ENCODE measurements around the gene WFDC10B. TPM values are rescaled to one million over a fixed set of nuclear protein-coding genes. Genes with fewer than 3 reads are reported as not detected.
"Not testable (repeated sequence)": the region's sequence is repeated elsewhere in the genome, so short reads cannot be mapped to it uniquely, and the experiment has no call there.

The WFDC10B gene
- total RNA-seq, 1 experiment from 2014 or later = not detected

DNA sequence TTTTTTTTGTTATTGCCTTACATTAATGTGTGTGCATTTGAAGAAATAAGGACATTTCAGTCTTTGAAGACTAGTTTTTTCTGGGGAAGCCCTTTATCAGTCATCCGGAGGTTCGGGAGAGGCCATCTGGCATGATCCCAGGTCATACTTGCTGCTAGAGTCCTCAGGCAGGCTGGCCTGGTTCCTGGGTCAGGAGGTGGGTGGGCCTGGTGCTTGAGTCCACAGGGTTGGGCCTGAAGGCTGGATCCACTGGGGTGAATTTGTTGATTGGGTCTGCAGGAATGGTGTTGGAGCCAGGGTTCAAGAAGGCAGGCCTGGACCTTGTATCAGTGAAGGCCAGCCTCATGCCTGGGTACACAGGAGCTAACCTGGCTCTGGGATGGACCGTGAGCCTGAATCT, 57.9 kb downstream of the WFDC10B start:
- Histone ChIP-seq H3K27me3 (ENCODE audit: control insufficient read depth, insufficient read depth, low read length) (peaks cover 2% of the 10 kb centered on the region; the same call in 1 of the 2 replicates), H3K9me3 (ENCODE audit: control insufficient read depth, insufficient read depth, low read depth, low read length) (no peaks in the 10 kb centered on the region), H3K27ac (ENCODE audit: low read length) (no peak overlapping the region), H3K36me3 (ENCODE audit: control insufficient read depth, insufficient read depth, low read length) (no peaks in the 10 kb centered on the region), H3K4me1 (ENCODE audit: control insufficient read depth, insufficient read depth, low read length) (no peaks in the 10 kb centered on the region), H3K4me3 (ENCODE audit: low read depth in 2 of 2, low read length in 2 of 2) (no peak overlapping the region)
- intact Hi-C loops (cut with micrococcal nuclease; ENCODE audit: unreplicated experiment) (no loop called here), in situ Hi-C loops (cut with HindIII; ENCODE audit: low pct_unique_long_range_greater_than_20kb, low sequenced_read_pairs) (no loop called here)
- TF ChIP-seq, protein P1, sequence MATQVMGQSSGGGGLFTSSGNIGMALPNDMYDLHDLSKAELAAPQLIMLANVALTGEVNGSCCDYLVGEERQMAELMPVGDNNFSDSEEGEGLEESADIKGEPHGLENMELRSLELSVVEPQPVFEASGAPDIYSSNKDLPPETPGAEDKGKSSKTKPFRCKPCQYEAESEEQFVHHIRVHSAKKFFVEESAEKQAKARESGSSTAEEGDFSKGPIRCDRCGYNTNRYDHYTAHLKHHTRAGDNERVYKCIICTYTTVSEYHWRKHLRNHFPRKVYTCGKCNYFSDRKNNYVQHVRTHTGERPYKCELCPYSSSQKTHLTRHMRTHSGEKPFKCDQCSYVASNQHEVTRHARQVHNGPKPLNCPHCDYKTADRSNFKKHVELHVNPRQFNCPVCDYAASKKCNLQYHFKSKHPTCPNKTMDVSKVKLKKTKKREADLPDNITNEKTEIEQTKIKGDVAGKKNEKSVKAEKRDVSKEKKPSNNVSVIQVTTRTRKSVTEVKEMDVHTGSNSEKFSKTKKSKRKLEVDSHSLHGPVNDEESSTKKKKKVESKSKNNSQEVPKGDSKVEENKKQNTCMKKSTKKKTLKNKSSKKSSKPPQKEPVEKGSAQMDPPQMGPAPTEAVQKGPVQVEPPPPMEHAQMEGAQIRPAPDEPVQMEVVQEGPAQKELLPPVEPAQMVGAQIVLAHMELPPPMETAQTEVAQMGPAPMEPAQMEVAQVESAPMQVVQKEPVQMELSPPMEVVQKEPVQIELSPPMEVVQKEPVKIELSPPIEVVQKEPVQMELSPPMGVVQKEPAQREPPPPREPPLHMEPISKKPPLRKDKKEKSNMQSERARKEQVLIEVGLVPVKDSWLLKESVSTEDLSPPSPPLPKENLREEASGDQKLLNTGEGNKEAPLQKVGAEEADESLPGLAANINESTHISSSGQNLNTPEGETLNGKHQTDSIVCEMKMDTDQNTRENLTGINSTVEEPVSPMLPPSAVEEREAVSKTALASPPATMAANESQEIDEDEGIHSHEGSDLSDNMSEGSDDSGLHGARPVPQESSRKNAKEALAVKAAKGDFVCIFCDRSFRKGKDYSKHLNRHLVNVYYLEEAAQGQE (IDR thresholded peaks at IDR 0.05; ENCODE audit: insufficient read depth in 1 of 2, low read depth in 2 of 2, low read length in 1 of 2) = no peak
- no peak for TF ChIP-seq TCF7L2 (IDR thresholded peaks at IDR 0.05; ENCODE audit: low read depth, low read length)
- TF ChIP-seq, protein P2, sequence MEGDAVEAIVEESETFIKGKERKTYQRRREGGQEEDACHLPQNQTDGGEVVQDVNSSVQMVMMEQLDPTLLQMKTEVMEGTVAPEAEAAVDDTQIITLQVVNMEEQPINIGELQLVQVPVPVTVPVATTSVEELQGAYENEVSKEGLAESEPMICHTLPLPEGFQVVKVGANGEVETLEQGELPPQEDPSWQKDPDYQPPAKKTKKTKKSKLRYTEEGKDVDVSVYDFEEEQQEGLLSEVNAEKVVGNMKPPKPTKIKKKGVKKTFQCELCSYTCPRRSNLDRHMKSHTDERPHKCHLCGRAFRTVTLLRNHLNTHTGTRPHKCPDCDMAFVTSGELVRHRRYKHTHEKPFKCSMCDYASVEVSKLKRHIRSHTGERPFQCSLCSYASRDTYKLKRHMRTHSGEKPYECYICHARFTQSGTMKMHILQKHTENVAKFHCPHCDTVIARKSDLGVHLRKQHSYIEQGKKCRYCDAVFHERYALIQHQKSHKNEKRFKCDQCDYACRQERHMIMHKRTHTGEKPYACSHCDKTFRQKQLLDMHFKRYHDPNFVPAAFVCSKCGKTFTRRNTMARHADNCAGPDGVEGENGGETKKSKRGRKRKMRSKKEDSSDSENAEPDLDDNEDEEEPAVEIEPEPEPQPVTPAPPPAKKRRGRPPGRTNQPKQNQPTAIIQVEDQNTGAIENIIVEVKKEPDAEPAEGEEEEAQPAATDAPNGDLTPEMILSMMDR (IDR thresholded peaks at IDR 0.05) = no peak
- no peak for TF ChIP-seq POLR2AphosphoS5 (IDR thresholded peaks at IDR 0.05; ENCODE audit: low read depth, low read length)
- TF ChIP-seq SIN3A (IDR thresholded peaks at IDR 0.05; ENCODE audit: borderline replicate concordance, insufficient read depth, low read depth, low read length) = no peak
- ChIA-PET POLR2A (no interaction called here), CTCF (no interaction called here)
- DNase-seq (ENCODE audit: low read depth, low spot score) (no peak), ATAC-seq (no peak)
- no TSS peak for BruUV-seq (replicated peaks)

DNA sequence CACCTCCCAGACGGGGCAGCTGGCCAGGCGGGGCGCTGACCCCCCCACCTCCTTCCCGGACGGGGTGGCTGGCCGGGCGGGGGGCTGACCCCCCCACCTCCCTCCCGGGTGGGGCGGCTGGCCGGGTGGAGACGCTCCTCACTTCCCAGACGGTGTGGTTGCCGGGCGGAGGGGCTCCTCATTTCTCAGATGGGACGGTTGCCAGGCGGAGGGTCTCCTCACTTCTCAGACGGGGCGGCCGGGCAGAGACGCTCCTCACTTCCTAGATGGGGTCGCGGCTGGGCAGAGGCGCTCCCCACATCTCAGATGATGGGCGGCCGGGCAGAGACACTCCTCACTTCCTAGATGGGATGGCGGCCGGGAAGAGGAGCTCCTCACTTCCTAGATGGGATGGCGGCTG, 59.0 kb downstream of the WFDC10B start:
- H3K27ac ChIP-seq (ENCODE audit: low read length); H3K4me3 ChIP-seq (ENCODE audit: low read depth in 2 of 2, low read length in 2 of 2); DNase-seq (ENCODE audit: low read depth, low spot score); ATAC-seq; H3K9me3 ChIP-seq (ENCODE audit: control insufficient read depth, insufficient read depth, low read depth, low read length); POLR2A ChIA-PET; BruUV-seq (replicated peaks); intact Hi-C loops (cut with micrococcal nuclease; ENCODE audit: unreplicated experiment); in situ Hi-C loops (cut with HindIII; ENCODE audit: low pct_unique_long_range_greater_than_20kb, low sequenced_read_pairs); H3K36me3 ChIP-seq (ENCODE audit: control insufficient read depth, insufficient read depth, low read length); H3K4me1 ChIP-seq (ENCODE audit: control insufficient read depth, insufficient read depth, low read length); H3K27me3 ChIP-seq (ENCODE audit: control insufficient read depth, insufficient read depth, low read length); CTCF ChIA-PET: not testable (repeated sequence)

DNA sequence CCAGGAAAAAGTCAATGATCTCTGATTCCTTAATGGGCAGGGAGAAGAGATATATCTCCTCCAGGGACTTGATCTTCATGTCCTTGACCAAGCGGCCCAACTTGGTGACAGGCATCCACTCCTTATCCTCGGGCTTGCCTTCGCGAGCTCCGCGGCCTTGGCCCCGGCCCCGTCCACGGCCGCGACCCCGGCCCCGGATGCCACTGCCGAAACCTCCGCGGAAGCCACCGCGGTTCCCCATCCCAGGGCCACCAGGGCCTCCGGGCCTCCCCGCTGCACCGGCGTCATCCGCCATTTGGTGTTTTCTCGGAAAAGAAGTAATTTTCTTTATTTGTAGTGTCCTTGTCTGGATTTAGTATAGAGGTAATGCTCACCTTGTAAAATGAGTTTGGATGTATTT, 63.7 kb downstream of the WFDC10B start:
- ATAC-seq; BruUV-seq (replicated peaks); H3K27me3 ChIP-seq (ENCODE audit: control insufficient read depth, insufficient read depth, low read length); H3K9me3 ChIP-seq (ENCODE audit: control insufficient read depth, insufficient read depth, low read depth, low read length); CTCF ChIA-PET; intact Hi-C loops (cut with micrococcal nuclease; ENCODE audit: unreplicated experiment); H3K36me3 ChIP-seq (ENCODE audit: control insufficient read depth, insufficient read depth, low read length); H3K4me1 ChIP-seq (ENCODE audit: control insufficient read depth, insufficient read depth, low read length); DNase-seq (ENCODE audit: low read depth, low spot score); POLR2A ChIA-PET; H3K27ac ChIP-seq (ENCODE audit: low read length); H3K4me3 ChIP-seq (ENCODE audit: low read depth in 2 of 2, low read length in 2 of 2); in situ Hi-C loops (cut with HindIII; ENCODE audit: low pct_unique_long_range_greater_than_20kb, low sequenced_read_pairs): not testable (repeated sequence)
